Esophagus muscularis mucosa (tissue), 4 donors: Measurements from ENCODE around the gene DNAAF1. TPM values are rescaled to one million over a fixed set of nuclear protein-coding genes. Genes with fewer than 3 reads are reported as not detected.

Experiments
- DNase-seq: peaks from one replicate; pipeline ENCODE4 v3.0.0-alpha.2; 2017; ENCODE audit errors: extremely low spot score
- H3K27ac ChIP-seq, 4 donors: fragments of 200-600 bp; sonication (generic); replicated peaks in 1 of 4; 1 replicate in 3 of 4; 2 replicates in 1 of 4; pipeline ENCODE4 v1.5.1; 2016 to 2019; ENCODE audit warnings: mild to moderate bottlenecking in 1 of 4
- H3K27me3 ChIP-seq, 4 donors: fragments of 200-600 bp; sonication (generic); one replicate each; pipeline versions ENCODE4 v1.5.1 to v1.6.0; 2016 to 2019
- H3K36me3 ChIP-seq, 4 donors: fragments of 200-600 bp; sonication (generic); one replicate each; pipeline ENCODE4 v1.5.1; 2016 to 2019
- H3K4me1 ChIP-seq, 4 donors: fragments of 200-600 bp; sonication (generic); one replicate each; pipeline ENCODE4 v1.5.1; 2016 to 2019
- H3K4me3 ChIP-seq, 4 donors: fragments of 200-600 bp; sonication (generic); 1 replicate in 2 of 4; 2 replicates in 2 of 4; pipeline ENCODE4 v1.5.1; 2016 to 2019; ENCODE audit warnings: mild to moderate bottlenecking in 4 of 4, moderate library complexity in 1 of 4
- H3K9me3 ChIP-seq, 4 donors: fragments of 200-600 bp; sonication (generic); 1 replicate in 3 of 4; 2 replicates in 1 of 4; pipeline ENCODE4 v1.5.1; 2016 to 2019
- EP300 ChIP-seq: sonication (generic); formaldehyde crosslinking; IDR thresholded peaks from one replicate; pipeline ENCODE4 v1.6.1; 2017; ENCODE audit warnings: antibody characterized with exemption
- POLR2A ChIP-seq: fragments of 450-650 bp; IDR thresholded peaks from one replicate; pipeline ENCODE4 v1.6.1; 2017; ENCODE audit warnings: antibody characterized with exemption, moderate library complexity, mild to moderate bottlenecking, low read depth
- POLR2AphosphoS5 ChIP-seq, 2 donors: sonication (generic); formaldehyde crosslinking; IDR thresholded peaks; one replicate each; pipeline ENCODE4 v1.6.1; 2017; ENCODE audit warnings: antibody characterized with exemption in 2 of 2
- WGBS: methylation state at CpG from one replicate; pipeline ENCODE4 v1.1.5; 2018; 5-methylcytosine and 5-hydroxymethylcytosine counted together
- intact Hi-C: fragments of 100-400 bp; cut with DNase I; formaldehyde crosslinking; loops from one replicate; pipeline ENCODE4 v1.15.1; 2023
- total RNA-seq, 4 donors: library from RNA; depleted of rRNA; stranded (reverse); fragments of >200 nt; gene quantifications; one replicate each; pipeline versions ENCODE4 v1.1.0 to v1.2.1, GENCODE V29; 2016
- TF ChIP-seq, protein P1 (sequence below), 3 experiments: fragments of 200-600 bp in 2 of 3; fragments of 450-650 bp in 1 of 3; sonication (generic) in 2 of 3; IDR thresholded peaks; one replicate each; pipeline ENCODE4 v1.5.1; 2017 to 2019; ENCODE audit warnings: antibody characterized with exemption in 3 of 3, mild to moderate bottlenecking in 2 of 3, moderate library complexity in 1 of 3

The DNAAF1 gene
- total RNA-seq, 4 donors from 2014 or later, result 0.66 to 0.78 TPM; not detected in 2

DNA sequence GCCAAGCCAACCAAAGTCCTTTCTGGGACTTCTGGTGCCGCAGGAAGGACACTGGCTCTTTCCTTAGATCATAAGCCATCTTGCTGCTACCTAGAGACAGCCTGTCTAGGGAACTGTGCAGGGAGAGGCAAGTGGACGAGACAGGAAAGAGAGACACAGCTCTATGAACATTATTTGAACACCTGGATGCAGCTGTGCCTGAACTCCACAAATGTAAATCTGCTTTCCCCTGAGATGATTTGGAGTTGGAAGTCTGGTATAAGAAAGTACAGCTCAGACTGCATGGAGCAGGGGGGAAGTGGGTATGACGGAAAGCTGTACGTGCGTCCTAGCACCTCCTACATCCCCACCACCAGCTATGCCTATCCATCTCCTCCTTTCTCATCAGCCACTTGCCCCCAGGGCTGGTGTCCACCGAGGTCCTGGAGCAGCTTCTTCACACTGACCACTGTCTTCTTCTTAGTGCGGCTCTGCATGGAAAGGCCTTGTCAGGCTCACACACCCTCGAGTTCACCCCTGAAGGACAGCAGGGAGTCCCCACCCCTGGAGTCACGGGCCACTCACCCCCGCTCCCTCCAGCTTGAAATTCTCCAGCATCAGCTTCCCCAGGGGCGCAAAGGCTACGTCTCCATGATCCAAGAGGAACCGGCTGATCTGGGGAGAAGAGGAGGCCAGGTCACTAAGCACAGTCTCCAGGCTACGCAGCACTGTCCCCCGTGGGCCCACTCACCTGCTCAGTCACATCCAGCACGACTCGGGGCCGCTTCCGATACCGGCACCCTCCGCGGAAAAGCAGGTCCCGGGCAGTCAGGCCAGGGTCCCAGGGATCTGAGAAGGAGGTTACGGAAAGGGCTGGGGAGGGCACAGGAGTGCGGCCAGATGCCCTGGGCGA is 37.8 kb downstream of the DNAAF1 start:
- 97% methylated on average over 24 of the region's 26 CpGs for WGBS
- intact Hi-C loops, result loop anchor here (10.0 kb wide), 2 partner anchors 68 to 228 kb away; partner anchors contain the start of genes MBTPS1 and OSGIN1
- Histone ChIP-seq H3K27ac (peak overlapping the region in 2 of 4 donors; percentile 5 to 33), H3K9me3 (no peaks in the 10 kb centered on the region), H3K4me1 (peaks cover 26 to 57% (median 51%) of the 10 kb centered on the region in 4 donors), H3K4me3 (no peak overlapping the region), H3K27me3 (no peaks in the 10 kb centered on the region), H3K36me3 (peaks cover 27 to 70% (median 68%) of the 10 kb centered on the region in 4 donors)
- no peak for DNase-seq
- TF ChIP-seq EP300 (no peak), POLR2AphosphoS5 (IDR thresholded peaks at IDR 0.05) (no peak), POLR2A (no peak)
- TF ChIP-seq, protein P1, sequence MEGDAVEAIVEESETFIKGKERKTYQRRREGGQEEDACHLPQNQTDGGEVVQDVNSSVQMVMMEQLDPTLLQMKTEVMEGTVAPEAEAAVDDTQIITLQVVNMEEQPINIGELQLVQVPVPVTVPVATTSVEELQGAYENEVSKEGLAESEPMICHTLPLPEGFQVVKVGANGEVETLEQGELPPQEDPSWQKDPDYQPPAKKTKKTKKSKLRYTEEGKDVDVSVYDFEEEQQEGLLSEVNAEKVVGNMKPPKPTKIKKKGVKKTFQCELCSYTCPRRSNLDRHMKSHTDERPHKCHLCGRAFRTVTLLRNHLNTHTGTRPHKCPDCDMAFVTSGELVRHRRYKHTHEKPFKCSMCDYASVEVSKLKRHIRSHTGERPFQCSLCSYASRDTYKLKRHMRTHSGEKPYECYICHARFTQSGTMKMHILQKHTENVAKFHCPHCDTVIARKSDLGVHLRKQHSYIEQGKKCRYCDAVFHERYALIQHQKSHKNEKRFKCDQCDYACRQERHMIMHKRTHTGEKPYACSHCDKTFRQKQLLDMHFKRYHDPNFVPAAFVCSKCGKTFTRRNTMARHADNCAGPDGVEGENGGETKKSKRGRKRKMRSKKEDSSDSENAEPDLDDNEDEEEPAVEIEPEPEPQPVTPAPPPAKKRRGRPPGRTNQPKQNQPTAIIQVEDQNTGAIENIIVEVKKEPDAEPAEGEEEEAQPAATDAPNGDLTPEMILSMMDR (IDR thresholded peaks at IDR 0.05), result no peak

DNA sequence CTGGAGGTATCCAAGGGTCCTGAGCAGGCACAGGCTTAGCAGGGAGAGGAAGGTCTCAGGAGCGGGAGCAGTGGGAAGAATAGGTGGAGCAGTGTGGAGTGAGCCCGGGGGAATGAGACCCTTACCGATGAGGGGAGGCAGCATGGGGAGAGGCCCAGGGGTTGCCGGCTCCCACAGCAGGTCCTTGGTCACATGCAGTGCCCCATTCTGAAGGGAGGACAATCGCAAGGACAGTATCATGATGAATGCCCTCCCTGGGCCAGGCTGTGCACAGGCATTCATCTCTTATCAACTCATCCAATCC is 38.4 kb downstream of the DNAAF1 start:
- intact Hi-C loops, result loop anchor here (10.0 kb wide), 2 partner anchors 69 to 229 kb away; partner anchors contain the start of genes MBTPS1 and OSGIN1
- 94% methylated on average over 5 of the region's 5 CpGs for WGBS
- Histone ChIP-seq H3K9me3 (no peaks in the 10 kb centered on the region), H3K36me3 (peaks cover 25 to 65% (median 63%) of the 10 kb centered on the region in 4 donors), H3K4me3 (no peak overlapping the region), H3K4me1 (peaks cover 20 to 51% (median 45%) of the 10 kb centered on the region in 4 donors), H3K27ac (peak overlapping the region in 2 of 4 donors; percentile 5 to 33), H3K27me3 (no peaks in the 10 kb centered on the region)
- no peak for DNase-seq
- TF ChIP-seq POLR2A, result no peak
- no peak for TF ChIP-seq EP300
- TF ChIP-seq, protein P1 (IDR thresholded peaks at IDR 0.05), result no peak
- TF ChIP-seq POLR2AphosphoS5 (IDR thresholded peaks at IDR 0.05), result no peak

DNA sequence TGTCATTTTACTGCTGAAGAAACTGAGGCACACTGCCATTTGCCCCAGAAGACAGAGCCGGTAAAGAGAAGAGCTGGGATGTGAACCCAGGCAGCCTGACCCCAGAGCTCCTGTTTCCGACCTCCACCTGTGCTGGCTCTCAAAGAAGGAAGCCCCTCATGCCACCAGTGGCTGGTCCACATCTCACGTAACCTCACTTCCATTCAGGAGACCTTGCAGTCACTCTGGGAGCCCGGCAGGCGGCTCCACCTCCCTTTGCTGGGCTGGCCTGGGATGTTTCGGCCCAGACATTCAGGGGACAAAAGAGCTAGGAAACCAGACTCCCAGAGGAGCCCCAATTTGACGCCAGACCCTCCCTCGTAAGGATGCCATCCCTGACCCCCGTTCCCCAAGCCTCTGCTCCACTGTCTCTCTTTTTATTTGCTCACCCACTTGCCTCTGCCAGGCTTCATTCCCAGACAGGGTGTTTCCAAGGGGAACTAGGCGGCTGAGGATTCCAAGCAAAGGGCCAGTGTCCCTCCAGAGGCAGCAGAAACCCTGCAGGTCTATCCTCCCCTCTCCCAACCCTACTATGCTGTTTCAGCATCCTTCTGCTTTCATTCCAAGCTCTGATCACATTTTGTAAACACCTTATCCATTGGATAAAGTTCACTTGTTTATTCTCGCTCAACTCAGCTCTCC is 38.9 kb downstream of the DNAAF1 start:
- Histone ChIP-seq H3K27ac (peak overlapping the region in 3 of 4 donors; percentile 5 to 33 (median 30)), H3K36me3 (peaks cover 20 to 60% (median 57%) of the 10 kb centered on the region in 4 donors), H3K4me3 (no peak overlapping the region), H3K27me3 (no peaks in the 10 kb centered on the region), H3K9me3 (no peaks in the 10 kb centered on the region), H3K4me1 (peaks cover 20 to 49% (median 42%) of the 10 kb centered on the region in 4 donors)
- TF ChIP-seq, protein P1 (IDR thresholded peaks at IDR 0.05), result peak in 1 of 3 experiments; percentile 30
- TF ChIP-seq POLR2A, result no peak
- 82% methylated on average over 11 of the region's 11 CpGs for WGBS
- DNase-seq, result no peak
- intact Hi-C loops, result loop anchor here (10.0 kb wide), 2 partner anchors 69 to 229 kb away; partner anchors contain the start of genes MBTPS1 and OSGIN1

DNA sequence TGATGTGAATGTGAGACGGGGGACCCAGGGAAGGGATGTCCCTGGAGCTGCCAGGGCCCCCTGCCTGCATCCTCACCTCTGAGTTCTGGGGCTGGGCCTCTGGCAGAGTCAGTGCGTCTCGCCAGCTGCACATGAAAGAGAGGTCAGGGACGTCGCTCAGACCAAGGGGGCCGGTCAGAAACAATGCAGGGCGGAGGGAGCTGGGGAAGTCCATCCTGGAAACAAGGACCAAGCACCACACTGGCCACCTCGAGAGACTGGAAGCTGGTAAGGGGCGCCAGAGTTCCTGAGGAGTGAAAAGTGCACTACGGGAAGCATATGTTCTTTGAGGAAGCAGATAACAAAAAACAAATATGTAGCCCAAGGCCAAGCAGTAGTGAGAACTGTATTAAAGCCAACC is 39.7 kb downstream of the DNAAF1 start:
- 74% methylated on average over 10 of the region's 10 CpGs for WGBS
- Histone ChIP-seq H3K4me1 (peaks cover 18 to 48% (median 42%) of the 10 kb centered on the region in 4 donors), H3K27me3 (no peaks in the 10 kb centered on the region), H3K36me3 (peaks cover 18 to 53% (median 50%) of the 10 kb centered on the region in 4 donors), H3K4me3 (peak overlapping the region in 1 of 4 donors; percentile 86), H3K27ac (peak overlapping the region in 2 of 4 donors; percentile 42 to 79), H3K9me3 (no peaks in the 10 kb centered on the region)
- TF ChIP-seq, protein P1 (IDR thresholded peaks at IDR 0.05), result no peak
- TF ChIP-seq POLR2AphosphoS5 (IDR thresholded peaks at IDR 0.05), result peak in 1 of 2 donors; percentile 30
- no peak for DNase-seq
- intact Hi-C loops, result loop anchor here (10.0 kb wide), 2 partner anchors 70 to 230 kb away; partner anchors contain the start of genes MBTPS1 and OSGIN1
